HEK293T (cell line): Measurements from ENCODE around the gene AP2A2.

Experiments
- CTCF ChIA-PET: fragments of 350-600 bp; formaldehyde crosslinking; extraction: SDS; loops from one replicate; lab custom pipeline; 2021; ENCODE audit warnings: antibody characterized with exemption, inconsistent platforms; lab: Yijun Ruan, JAX
- POLR2A ChIA-PET: fragments of 350-600 bp; formaldehyde crosslinking; extraction: SDS; loops from one replicate; lab custom pipeline; 2020; ENCODE audit warnings: antibody characterized with exemption, inconsistent platforms; lab: Yijun Ruan, JAX
- DNase-seq: peaks from one replicate; pipeline ENCODE4 v3.0.0; 2012; ENCODE audit warnings: mixed read lengths; ENCODE audit errors: extremely low spot score
- ARNT ChIP-seq: fragments of 450-650 bp; IDR thresholded peaks from 2 replicates; pipeline ENCODE4 v1.6.1; 2017; ENCODE audit warnings: mild to moderate bottlenecking
- BHLHE40 ChIP-seq: fragments of 450-650 bp; IDR thresholded peaks from 2 replicates; pipeline ENCODE4 v1.6.1; 2016; ENCODE audit warnings: mild to moderate bottlenecking, moderate library complexity, borderline replicate concordance
- CTBP1 ChIP-seq: fragments of 450-650 bp; IDR thresholded peaks from 2 replicates; pipeline ENCODE4 v1.6.1; 2016; ENCODE audit warnings: borderline replicate concordance
- ELF4 ChIP-seq: fragments of 450-650 bp; IDR thresholded peaks from 2 replicates; pipeline ENCODE4 v1.6.1; 2017; ENCODE audit warnings: antibody characterized with exemption
- FOXA1 ChIP-seq: fragments of 450-650 bp; IDR thresholded peaks from 2 replicates; pipeline ENCODE4 v1.6.1; 2016; ENCODE audit warnings: mild to moderate bottlenecking
- FOXK2 ChIP-seq: fragments of 450-650 bp; IDR thresholded peaks from 2 replicates; pipeline ENCODE4 v1.6.1; 2016; ENCODE audit warnings: mild to moderate bottlenecking
- FOXM1 ChIP-seq: fragments of 450-650 bp; IDR thresholded peaks from 2 replicates; pipeline ENCODE4 v1.6.1; 2017; ENCODE audit warnings: mild to moderate bottlenecking, borderline replicate concordance
- HDGF ChIP-seq: fragments of 450-650 bp; IDR thresholded peaks from 2 replicates; pipeline ENCODE4 v1.6.1; 2017; ENCODE audit warnings: antibody characterized with exemption, borderline replicate concordance
- L3MBTL2 ChIP-seq: fragments of 450-650 bp; conservative IDR thresholded peaks from 2 replicates; pipeline ENCODE4 v1.6.1; 2016; ENCODE audit warnings: mild to moderate bottlenecking
- LEF1 ChIP-seq: fragments of 450-650 bp; IDR thresholded peaks from 2 replicates; pipeline ENCODE4 v1.6.1; 2017; ENCODE audit warnings: mild to moderate bottlenecking, borderline replicate concordance
- NFRKB ChIP-seq: fragments of 450-650 bp; IDR thresholded peaks from 2 replicates; pipeline ENCODE4 v1.6.1; 2016; ENCODE audit warnings: mild to moderate bottlenecking, moderate library complexity
- PKNOX1 ChIP-seq: fragments of 450-650 bp; IDR thresholded peaks from 2 replicates; pipeline ENCODE4 v1.6.1; 2016
- SP1 ChIP-seq: fragments of 450-650 bp; IDR thresholded peaks from 2 replicates; pipeline ENCODE4 v1.6.1; 2017
- SUZ12 ChIP-seq: fragments of 450-650 bp; IDR thresholded peaks from 2 replicates; pipeline ENCODE4 v1.6.1; 2016; ENCODE audit warnings: mild to moderate bottlenecking
- TARDBP ChIP-seq: fragments of 450-650 bp; IDR thresholded peaks from 2 replicates; pipeline ENCODE4 v1.6.1; 2016
- ZNF384 ChIP-seq: fragments of 450-650 bp; IDR thresholded peaks from 2 replicates; pipeline ENCODE4 v1.6.1; 2016

Gene AP2A2

GRCh38 chr11:945986-946385 lies 20.3 kb downstream of the AP2A2 start:
- ChIA-PET POLR2A (no interaction called here), CTCF (interaction anchor here (1.2 kb wide), 1 partner anchor 10 kb away, joined by 3 read pairs; no protein-coding TSS in a partner anchor)
- no peak for TF ChIP-seq L3MBTL2
- no peak for TF ChIP-seq ZNF384
- TF ChIP-seq CTBP1 = no peak
- no peak for TF ChIP-seq FOXA1
- no peak for TF ChIP-seq NFRKB
- no peak for TF ChIP-seq HDGF
- no peak for TF ChIP-seq FOXM1
- no peak for TF ChIP-seq BHLHE40
- TF ChIP-seq PKNOX1 = no peak
- TF ChIP-seq ELF4 = no peak
- no peak for TF ChIP-seq SP1
- TF ChIP-seq SUZ12 = no peak
- TF ChIP-seq ARNT = no peak
- no peak for TF ChIP-seq LEF1
- TF ChIP-seq FOXK2 = no peak
- no peak for TF ChIP-seq TARDBP
- no peak for DNase-seq

- ChIA-PET CTCF (no interaction called here), POLR2A (no interaction called here)
- no peak for DNase-seq
- TF ChIP-seq PKNOX1 (no peak), LEF1 (no peak), BHLHE40 (no peak), L3MBTL2 (no peak), NFRKB (no peak), ZNF384 (no peak), ELF4 (no peak), SUZ12 (no peak), FOXA1 (no peak), TARDBP (no peak)
Observed at GRCh38 chr11:947744-948143, 22.1 kb downstream of the AP2A2 start.

- TF ChIP-seq ZNF384 = no peak
- TF ChIP-seq SUZ12 = no peak
- TF ChIP-seq TARDBP = no peak
- no peak for TF ChIP-seq ELF4
- TF ChIP-seq L3MBTL2 = no peak
- DNase-seq = no peak
- POLR2A ChIA-PET = no interaction called here
- CTCF ChIA-PET = no interaction called here
Observed at GRCh38 chr11:951507-951906, 25.8 kb downstream of the AP2A2 start.

GRCh38 chr11:952406-953385 lies 27.0 kb downstream of the AP2A2 start:
- POLR2A ChIA-PET = interaction anchor here (0.5 kb wide), 1 partner anchor 64 kb away, joined by 3 read pairs; no protein-coding TSS in a partner anchor
- no peak for DNase-seq
- CTCF ChIA-PET = interaction anchor here (0.6 kb wide), 1 partner anchor 16 kb away, joined by 4 read pairs; no protein-coding TSS in a partner anchor
- TF ChIP-seq NFRKB (no peak), FOXM1 (no peak), PKNOX1 (no peak), SP1 (no peak), HDGF (no peak)

- CTCF ChIA-PET = interaction anchor here (0.6 kb wide), 1 partner anchor 15 kb away, joined by 4 read pairs; no protein-coding TSS in a partner anchor
- TF ChIP-seq LEF1 = no peak
- POLR2A ChIA-PET = no interaction called here
- no peak for DNase-seq
Observed at GRCh38 chr11:953512-953911, 27.8 kb downstream of the AP2A2 start.

- CTCF ChIA-PET = no interaction called here
- no peak for TF ChIP-seq ARNT
- TF ChIP-seq L3MBTL2 = no peak
- TF ChIP-seq LEF1 = no peak
- no peak for TF ChIP-seq HDGF
- POLR2A ChIA-PET = interaction anchor here (1.7 kb wide), 1 partner anchor 20 kb away, joined by 3 read pairs; no protein-coding TSS in a partner anchor
- DNase-seq = no peak
Observed at GRCh38 chr11:954392-955153, 28.9 kb downstream of the AP2A2 start.
